ENCODE data around the gene ODC1. TPM values are rescaled to one million over a fixed set of nuclear protein-coding genes. Genes with fewer than 3 reads are reported as not detected.

Gene ODC1
- total RNA-seq, 6 donors from 2014 or later, result 3.1 to 223 (median 46.0) TPM

DNA sequence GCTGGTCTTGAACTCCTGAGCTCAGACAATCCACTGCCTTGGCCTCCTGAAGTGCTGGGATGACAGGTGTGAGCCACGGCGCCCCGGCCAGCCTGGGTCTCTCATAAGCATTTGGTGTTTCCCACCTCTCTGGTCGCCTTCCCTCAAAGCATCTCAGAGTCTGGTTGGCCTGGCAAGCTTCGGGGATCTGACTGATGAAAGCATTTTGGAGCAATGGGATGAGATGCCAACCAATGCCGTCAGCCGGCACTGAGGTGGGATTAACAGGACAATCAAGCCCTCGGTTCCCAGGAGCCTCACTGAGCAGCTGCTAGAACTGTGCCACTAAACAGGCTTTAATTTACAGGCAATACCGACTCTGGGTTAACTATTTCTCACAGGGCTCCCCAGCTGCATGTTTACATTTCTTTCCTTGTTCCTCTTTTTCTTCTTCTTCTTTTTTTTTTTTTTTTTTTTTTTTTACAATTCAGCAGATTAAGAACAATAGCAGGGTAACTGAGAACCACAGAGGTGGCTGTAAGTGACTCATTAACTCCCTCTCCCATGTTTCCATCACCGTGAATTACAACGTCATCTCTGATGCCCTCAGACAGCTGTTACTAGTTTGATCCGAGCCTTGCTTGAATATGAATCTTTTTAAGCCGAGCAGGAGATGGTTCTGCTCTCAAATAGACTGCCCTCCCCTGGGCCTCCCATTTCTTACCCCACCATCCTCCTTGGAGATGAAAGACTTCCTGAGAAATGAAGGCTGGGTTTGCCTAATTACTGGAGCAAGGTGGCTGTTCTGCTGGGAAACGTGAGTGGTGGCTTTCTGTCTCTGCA is 37.9 kb downstream of the ODC1 start:
- Histone ChIP-seq H3K4me3 (no peak overlapping the region), H3K27me3 (no peaks in the 10 kb centered on the region), H3K9me3 (no peaks in the 10 kb centered on the region), H3K27ac (peak overlapping the region; percentile 79 to 88 (median 84)), H3K36me3 (peaks cover 0 to 19% (median 11%) of the 10 kb centered on the region in 4 donors), H3K4me1 (peaks cover 47 to 56% (median 53%) of the 10 kb centered on the region in 4 donors)
- TF ChIP-seq EP300 (IDR thresholded peaks at IDR 0.05) (no peak), POLR2AphosphoS5 (IDR thresholded peaks at IDR 0.05) (no peak), POLR2A (IDR thresholded peaks at IDR 0.05) (no peak)
- TF ChIP-seq, protein P1, sequence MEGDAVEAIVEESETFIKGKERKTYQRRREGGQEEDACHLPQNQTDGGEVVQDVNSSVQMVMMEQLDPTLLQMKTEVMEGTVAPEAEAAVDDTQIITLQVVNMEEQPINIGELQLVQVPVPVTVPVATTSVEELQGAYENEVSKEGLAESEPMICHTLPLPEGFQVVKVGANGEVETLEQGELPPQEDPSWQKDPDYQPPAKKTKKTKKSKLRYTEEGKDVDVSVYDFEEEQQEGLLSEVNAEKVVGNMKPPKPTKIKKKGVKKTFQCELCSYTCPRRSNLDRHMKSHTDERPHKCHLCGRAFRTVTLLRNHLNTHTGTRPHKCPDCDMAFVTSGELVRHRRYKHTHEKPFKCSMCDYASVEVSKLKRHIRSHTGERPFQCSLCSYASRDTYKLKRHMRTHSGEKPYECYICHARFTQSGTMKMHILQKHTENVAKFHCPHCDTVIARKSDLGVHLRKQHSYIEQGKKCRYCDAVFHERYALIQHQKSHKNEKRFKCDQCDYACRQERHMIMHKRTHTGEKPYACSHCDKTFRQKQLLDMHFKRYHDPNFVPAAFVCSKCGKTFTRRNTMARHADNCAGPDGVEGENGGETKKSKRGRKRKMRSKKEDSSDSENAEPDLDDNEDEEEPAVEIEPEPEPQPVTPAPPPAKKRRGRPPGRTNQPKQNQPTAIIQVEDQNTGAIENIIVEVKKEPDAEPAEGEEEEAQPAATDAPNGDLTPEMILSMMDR (IDR thresholded peaks at IDR 0.05), result no peak
- DNase-seq, result peak in 1 of 2 donors; percentile 70
- peak in 1 of 2 donors; percentile 54 for ATAC-seq (ENCODE audit: low FRiP score in 2 of 2)
- 59 to 75% methylated on average over 14 of the region's 14 CpGs for WGBS, 2 donors

DNA sequence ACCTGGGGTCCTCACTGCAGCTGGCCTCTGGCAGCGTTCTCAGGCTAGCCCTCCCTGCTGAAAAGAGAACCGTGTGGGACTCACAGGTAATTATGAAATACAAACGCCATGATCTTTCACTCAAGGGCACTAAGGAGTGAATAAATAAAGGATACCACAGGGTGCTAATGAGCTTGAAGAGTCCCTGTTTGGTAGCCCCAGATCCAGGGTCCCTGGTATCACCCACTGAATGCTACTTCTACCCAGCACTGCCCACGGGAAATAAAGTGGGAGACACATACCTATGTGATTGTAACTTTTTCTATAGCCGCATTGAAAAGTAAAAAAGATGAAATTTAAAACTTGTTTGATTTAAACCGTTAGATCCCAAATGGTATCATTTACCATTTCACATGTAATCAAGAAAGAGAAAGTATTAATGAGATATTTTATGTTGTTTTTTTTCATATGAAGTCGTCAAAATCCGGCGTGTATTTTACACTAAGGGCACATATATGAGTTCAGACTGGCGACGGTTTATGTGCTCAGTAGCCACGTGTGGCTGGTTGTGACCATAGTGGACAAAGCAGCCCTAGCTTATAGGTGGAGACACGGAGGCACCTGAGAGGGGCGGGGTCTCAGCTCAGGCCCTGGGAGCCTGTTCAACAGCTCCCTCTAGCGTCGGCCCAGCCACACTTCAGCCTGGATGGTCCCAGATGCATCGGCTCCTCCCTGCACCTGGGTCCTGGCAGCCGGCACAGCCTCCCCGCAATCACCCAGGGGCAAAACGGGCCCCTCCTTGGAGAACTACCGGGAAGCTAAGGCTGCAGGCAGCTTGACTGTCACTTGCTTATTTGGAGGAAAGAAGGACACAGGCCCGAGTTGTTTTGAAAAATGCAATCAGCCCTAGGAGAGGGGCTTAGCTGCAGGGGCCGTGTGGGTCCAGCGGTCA is 39.2 kb downstream of the ODC1 start:
- no peaks in the 10 kb centered on the region for H3K27me3 ChIP-seq
- TF ChIP-seq, protein P1 (IDR thresholded peaks at IDR 0.05), result peak; percentile 96 to 98 (median 96)
- no peak for TF ChIP-seq POLR2A (IDR thresholded peaks at IDR 0.05)
- no peak for TF ChIP-seq EP300 (IDR thresholded peaks at IDR 0.05)
- peak in 1 of 2 donors; percentile 67 for TF ChIP-seq POLR2AphosphoS5 (IDR thresholded peaks at IDR 0.05)
- peaks cover 57 to 61% (median 59%) of the 10 kb centered on the region in 4 donors for H3K4me1 ChIP-seq
- H3K9me3 ChIP-seq, result no peaks in the 10 kb centered on the region
- H3K4me3 ChIP-seq, result peak overlapping the region in 1 of 4 donors; percentile 24
- peaks cover 0 to 19% (median 12%) of the 10 kb centered on the region in 4 donors for H3K36me3 ChIP-seq
- H3K27ac ChIP-seq, result peak overlapping the region; percentile 83 to 90 (median 87)
- whole genome bisulfite sequencing, 2 donors, result 23 to 24% methylated on average over 23 of the region's 24 CpGs
- ATAC-seq (ENCODE audit: low FRiP score in 2 of 2), result peak; percentile 89 to 91
- peak; percentile 75 to 97 for DNase-seq

DNA sequence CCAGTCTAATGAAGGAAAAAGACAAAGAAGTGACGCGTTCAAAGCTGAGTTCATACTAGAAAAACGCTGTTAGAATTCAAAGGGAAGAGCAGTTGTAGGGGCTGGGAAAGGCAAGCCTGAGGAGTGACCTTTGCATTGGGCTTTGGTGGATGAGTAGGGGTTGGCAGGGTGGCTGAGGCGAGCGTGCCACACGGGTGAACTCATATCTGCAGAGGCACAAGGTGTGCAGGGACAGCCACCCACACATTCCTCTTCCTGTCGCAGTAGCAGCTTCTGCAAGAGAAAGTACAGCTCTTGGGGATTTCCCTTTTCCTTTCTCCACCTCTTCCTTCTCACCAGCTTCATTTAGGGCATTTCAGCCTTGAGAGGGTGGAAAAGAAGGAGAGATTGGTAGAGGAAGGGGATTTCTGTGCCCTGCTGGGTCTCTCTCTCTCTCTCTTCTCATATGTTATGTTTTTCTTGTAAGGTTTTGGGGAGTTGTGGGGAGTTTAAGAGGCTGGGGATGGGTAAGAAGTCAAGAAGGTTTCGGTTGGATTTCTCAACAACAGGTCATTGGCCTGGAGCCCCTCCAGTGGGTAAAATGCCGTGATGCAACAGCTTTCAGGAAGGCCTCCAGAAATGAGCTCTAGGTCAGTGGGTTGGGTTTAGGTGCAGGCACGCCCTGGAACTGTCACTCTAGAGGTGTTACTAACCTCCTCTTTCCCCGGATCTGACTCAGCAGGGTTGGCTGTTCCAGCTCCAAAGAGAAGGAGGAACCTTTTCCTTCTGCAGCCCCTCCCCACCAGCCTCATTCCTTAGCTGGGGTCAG is 40.1 kb downstream of the ODC1 start:
- peaks cover 54 to 64% (median 61%) of the 10 kb centered on the region in 4 donors for H3K4me1 ChIP-seq
- DNase-seq (peak in 1 of 2 donors; percentile 94), ATAC-seq (ENCODE audit: low FRiP score in 2 of 2) (peak; percentile 72 to 89)
- peak overlapping the region in 1 of 4 donors; percentile 24 for H3K4me3 ChIP-seq
- 27 to 28% methylated on average over 11 of the region's 11 CpGs for WGBS, 2 donors
- peak overlapping the region; percentile 83 to 90 (median 87) for H3K27ac ChIP-seq
- TF ChIP-seq EP300 (IDR thresholded peaks at IDR 0.05), result peak in 2 of 4 donors; percentile 81 to 90
- TF ChIP-seq POLR2A (IDR thresholded peaks at IDR 0.05), result peak in 1 of 4 donors; percentile 10
- TF ChIP-seq, protein P1 (IDR thresholded peaks at IDR 0.05), result no peak
- peak; percentile 69 to 81 for TF ChIP-seq POLR2AphosphoS5 (IDR thresholded peaks at IDR 0.05)
- H3K27me3 ChIP-seq, result no peaks in the 10 kb centered on the region
- peaks cover 0 to 19% (median 12%) of the 10 kb centered on the region in 4 donors for H3K36me3 ChIP-seq
- H3K9me3 ChIP-seq, result no peaks in the 10 kb centered on the region

DNA sequence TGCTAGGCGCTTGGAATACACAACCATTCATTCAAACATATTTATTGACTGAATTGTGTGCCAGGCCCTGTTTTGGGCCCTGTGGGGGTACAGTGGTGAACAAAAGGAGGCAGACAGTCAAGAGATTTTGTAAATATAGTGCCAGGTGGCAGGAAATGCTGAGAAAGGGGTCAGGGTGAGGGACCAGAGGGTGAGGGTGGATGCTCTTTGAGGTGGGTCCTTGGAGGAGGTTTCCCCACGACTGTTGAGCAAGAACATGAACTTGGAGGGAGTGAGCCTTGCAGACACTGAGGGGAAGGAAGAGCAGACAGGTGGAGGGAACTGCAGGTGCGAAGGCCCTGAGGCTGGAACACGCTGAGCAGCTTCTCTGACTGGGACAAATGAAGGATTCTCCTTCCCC is 40.7 kb downstream of the ODC1 start:
- no peaks in the 10 kb centered on the region for H3K27me3 ChIP-seq
- ATAC-seq (ENCODE audit: low FRiP score in 2 of 2), result no peak
- peaks cover 59 to 67% (median 65%) of the 10 kb centered on the region in 4 donors for H3K4me1 ChIP-seq
- no peak for DNase-seq
- no peaks in the 10 kb centered on the region for H3K9me3 ChIP-seq
- 73 to 76% methylated on average over 4 of the region's 4 CpGs for WGBS, 2 donors
- peak overlapping the region; percentile 83 to 90 (median 87) for H3K27ac ChIP-seq
- H3K4me3 ChIP-seq, result no peak overlapping the region
- H3K36me3 ChIP-seq, result peaks cover 0 to 18% (median 10%) of the 10 kb centered on the region in 4 donors
- TF ChIP-seq POLR2AphosphoS5 (IDR thresholded peaks at IDR 0.05), result no peak
- TF ChIP-seq POLR2A (IDR thresholded peaks at IDR 0.05), result no peak
- TF ChIP-seq, protein P1 (IDR thresholded peaks at IDR 0.05), result no peak
- no peak for TF ChIP-seq EP300 (IDR thresholded peaks at IDR 0.05)

Data from upper lobe of left lung (tissue), 6 donors.